Endometrial microvascular endothelial cells (primary cell): Measurements from ENCODE around the gene LIMA1. TPM values are rescaled to one million over a fixed set of nuclear protein-coding genes. Genes with fewer than 3 reads are reported as not detected.

Source experiments
- in situ Hi-C: cut with HindIII; loops from 2 replicates; pipeline ENCODE4 v1.10.0; 2017; ENCODE audit warnings: low sequenced_read_pairs, low pct_unique_long_range_greater_than_20kb; ENCODE audit errors: inconsistent ontology term
- total RNA-seq: library from RNA; depleted of rRNA; stranded (reverse); fragments of >200 nt; gene quantifications from one replicate; pipeline ENCODE4 v1.2.3, GENCODE V29; 2015; ENCODE audit errors: inconsistent ontology term

Gene LIMA1
- total RNA-seq, 1 donor from 2014 or later = 146 TPM

GRCh38 chr12:50197297-50197727 is 86.0 kb downstream of the LIMA1 start:
- in situ Hi-C loops = no loop called here

- in situ Hi-C loops = no loop called here
These were observed 86.8 kb downstream of the LIMA1 start for GRCh38 chr12:50196537-50196936.

GRCh38 chr12:50195832-50196231 is 87.5 kb downstream of the LIMA1 start:
- in situ Hi-C loops = no loop called here

GRCh38 chr12:50192908-50193307 is 90.4 kb downstream of the LIMA1 start:
- in situ Hi-C loops = no loop called here

GRCh38 chr12:50192236-50192635 is 91.1 kb downstream of the LIMA1 start:
- in situ Hi-C loops = no loop called here

GRCh38 chr12:50190859-50191258 is 92.5 kb downstream of the LIMA1 start:
- in situ Hi-C loops = no loop called here

- in situ Hi-C loops = no loop called here
These were observed 94.3 kb downstream of the LIMA1 start for GRCh38 chr12:50188875-50189575.

- in situ Hi-C loops = no loop called here
These were observed 95.0 kb downstream of the LIMA1 start for GRCh38 chr12:50188241-50188781.

- in situ Hi-C loops = no loop called here
These were observed 96.0 kb downstream of the LIMA1 start for GRCh38 chr12:50187084-50187900.

- in situ Hi-C loops = no loop called here
These were observed 96.6 kb downstream of the LIMA1 start for GRCh38 chr12:50186681-50187080.

GRCh38 chr12:50185970-50186663 is 97.2 kb downstream of the LIMA1 start:
- in situ Hi-C loops = no loop called here

- in situ Hi-C loops = no loop called here
These were observed 97.9 kb downstream of the LIMA1 start for GRCh38 chr12:50185301-50185895.

GRCh38 chr12:50184261-50184660 is 99.1 kb downstream of the LIMA1 start:
- in situ Hi-C loops = no loop called here

- in situ Hi-C loops = no loop called here
These were observed 100.9 kb downstream of the LIMA1 start for GRCh38 chr12:50182461-50182860.

GRCh38 chr12:50181691-50182090 is 101.6 kb downstream of the LIMA1 start:
- in situ Hi-C loops = no loop called here

GRCh38 chr12:50175716-50176026 is 107.6 kb downstream of the LIMA1 start:
- in situ Hi-C loops = no loop called here

- in situ Hi-C loops = no loop called here
These were observed 108.2 kb downstream of the LIMA1 start for GRCh38 chr12:50174971-50175715.

GRCh38 chr12:50167049-50167828 is 116.1 kb downstream of the LIMA1 start, which contains the start of gene CERS5:
CERS5 (minus strand) TSS chr12:50167369; CDS start chr12:50167297, 72 bp downstream.
- in situ Hi-C loops = no loop called here
